Cardiac septum (tissue), 1 donor: Measurements from ENCODE around the gene CYP2U1. TPM values are rescaled to one million over a fixed set of nuclear protein-coding genes. Genes with fewer than 3 reads are reported as not detected.

Source experiments
- DNase-seq: peaks from one replicate; pipeline ENCODE4 v3.0.0-alpha.2; 2020; ENCODE audit warnings: low spot score
- intact Hi-C: fragments of 100-400 bp; cut with DNase I; formaldehyde crosslinking; loops from one replicate; pipeline ENCODE4 v1.14.0; 2022
- total RNA-seq: library from RNA; stranded (reverse); fragmentation: NEBNext Ultra II Directional; extraction: Animal tissue kit (Norgen Biotek cat#: 25700); gene quantifications from one replicate; pipeline ENCODE4 v1.2.1, GENCODE V29; 2021
- donor health status: DM: no; HTN: no; CAD: no.

CYP2U1 gene
- total RNA-seq, 1 donor from 2014 or later, result 10.8 TPM

DNA sequence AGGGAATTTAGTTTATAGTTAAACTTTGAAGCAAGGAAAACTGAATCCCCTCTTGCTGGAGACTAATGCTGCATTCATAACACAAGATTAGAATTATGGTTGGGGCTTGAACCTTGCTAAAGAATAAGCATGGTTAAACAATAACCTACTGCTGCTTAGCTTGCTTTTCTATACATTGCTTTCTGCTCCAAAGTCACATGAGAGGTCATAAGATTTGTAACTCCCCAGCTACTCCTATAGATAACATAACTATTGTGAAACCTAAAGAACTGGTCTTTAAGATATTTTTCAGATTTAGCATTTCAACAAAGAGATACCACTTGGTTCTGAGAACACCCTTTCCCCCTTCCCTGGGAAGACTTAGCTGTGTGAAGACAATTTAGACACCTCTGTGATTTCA lies 41.3 kb downstream of the CYP2U1 start:
- intact Hi-C loops, result no loop called here
- no peak for DNase-seq

- no peak for DNase-seq
- intact Hi-C loops, result no loop called here
Observed at GRCh38 chr4:107974523-107974922, 43.2 kb downstream of the CYP2U1 start.

DNA sequence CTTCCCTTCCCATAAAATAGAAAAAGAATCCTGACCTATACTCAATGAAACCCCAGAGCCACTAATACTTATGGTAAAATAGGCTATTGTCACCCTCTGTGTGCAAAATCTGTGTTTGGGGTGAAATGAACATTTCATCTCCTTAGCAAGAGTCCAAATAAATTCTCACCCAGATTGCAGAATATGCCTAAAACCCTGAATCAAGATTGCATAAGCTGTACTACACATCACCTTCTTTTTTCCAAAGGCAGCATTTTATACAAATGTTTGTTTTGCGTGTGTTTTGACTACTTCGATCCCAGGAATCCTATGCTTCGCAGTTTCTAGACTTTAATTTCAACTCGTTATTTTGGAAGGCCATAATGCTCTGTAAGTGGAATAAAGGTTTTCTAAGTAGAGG lies 46.1 kb downstream of the CYP2U1 start:
- intact Hi-C loops, result no loop called here
- DNase-seq, result no peak

GRCh38 chr4:107977966-107978705 lies 46.8 kb downstream of the CYP2U1 start:
- intact Hi-C loops, result no loop called here
- no peak for DNase-seq

DNA sequence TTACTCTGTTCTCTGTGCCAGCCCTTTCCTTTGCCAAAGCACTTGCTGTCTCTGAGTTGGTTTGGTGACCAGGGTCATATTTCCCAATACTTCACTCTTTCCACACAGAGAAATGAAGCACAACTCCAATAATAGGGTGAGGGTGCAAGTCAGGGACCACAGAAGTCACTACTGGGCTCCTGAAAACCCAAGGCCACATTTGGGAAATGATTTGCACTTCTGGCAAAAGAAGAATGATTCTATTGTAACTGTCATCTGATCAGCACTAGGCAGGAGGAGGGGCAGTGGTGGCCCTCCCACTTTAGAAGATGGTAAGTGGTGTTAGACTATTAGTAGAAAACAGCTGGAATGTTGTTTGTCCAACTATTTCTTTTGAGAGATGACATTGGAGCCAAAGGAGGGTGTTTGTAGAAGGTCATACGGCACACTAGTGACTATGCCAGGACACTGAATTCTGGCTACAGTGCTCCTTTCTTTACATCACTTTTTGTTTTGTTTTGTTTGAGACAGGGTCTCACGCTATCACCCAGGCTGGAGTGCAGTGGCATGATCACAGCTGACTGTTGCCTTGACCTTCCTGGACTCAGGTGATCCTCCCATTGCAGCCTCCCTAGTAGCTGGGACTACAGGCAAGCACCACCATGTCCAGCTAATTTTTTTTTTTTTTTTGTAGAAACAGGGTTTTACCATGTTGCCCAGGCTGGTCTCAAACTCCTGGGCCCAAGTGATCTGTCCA lies 47.5 kb downstream of the CYP2U1 start:
- intact Hi-C loops, result no loop called here
- DNase-seq, result no peak

DNA sequence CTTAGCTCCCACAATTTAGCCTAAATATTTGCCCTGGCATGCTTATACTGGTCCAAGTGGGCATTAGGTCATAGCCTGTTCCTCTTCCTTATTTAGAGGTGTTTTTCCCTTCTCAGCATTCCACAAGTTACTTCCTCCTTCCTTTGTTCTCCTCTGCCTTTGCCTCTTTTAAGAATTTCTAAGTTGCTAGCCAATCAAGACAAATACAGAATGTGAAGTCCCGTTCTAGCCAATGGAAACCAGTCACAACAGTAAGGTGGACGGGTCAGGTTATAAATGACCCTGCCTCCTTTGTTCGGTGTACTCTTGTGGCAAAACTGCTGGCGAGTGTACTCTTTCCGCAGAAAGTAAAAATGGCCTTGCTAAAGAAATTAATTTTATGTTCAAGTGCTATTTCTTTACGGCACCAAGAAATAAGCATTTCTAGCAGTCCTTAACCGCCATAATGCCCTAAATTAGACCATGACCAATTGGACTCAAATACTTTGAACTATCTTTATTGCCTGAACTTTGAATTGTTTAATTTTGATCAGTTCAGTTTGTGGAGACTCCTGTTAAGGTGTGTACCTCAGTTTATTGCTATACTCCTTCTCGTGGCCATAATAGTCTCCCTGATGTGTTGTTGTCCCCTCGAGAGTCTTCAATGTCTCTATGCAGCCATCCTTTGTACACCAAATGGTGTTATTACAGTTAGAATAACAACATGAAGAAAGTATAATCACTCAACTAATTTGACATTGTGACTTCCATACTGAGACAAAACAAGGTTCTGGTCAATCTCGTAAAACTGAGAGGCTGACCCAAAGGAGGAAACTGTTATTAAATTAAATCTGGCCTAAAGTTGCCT lies 56.8 kb downstream of the CYP2U1 start:
- DNase-seq, result no peak
- intact Hi-C loops, result loop anchor here (2.0 kb wide), 1 partner anchor 57 kb away; the partner anchor contains the start of gene CYP2U1

GRCh38 chr4:107988763-107989035 lies 57.4 kb downstream of the CYP2U1 start:
- no peak for DNase-seq
- intact Hi-C loops, result loop anchor here (2.0 kb wide), 1 partner anchor 58 kb away; the partner anchor contains the start of gene CYP2U1

DNA sequence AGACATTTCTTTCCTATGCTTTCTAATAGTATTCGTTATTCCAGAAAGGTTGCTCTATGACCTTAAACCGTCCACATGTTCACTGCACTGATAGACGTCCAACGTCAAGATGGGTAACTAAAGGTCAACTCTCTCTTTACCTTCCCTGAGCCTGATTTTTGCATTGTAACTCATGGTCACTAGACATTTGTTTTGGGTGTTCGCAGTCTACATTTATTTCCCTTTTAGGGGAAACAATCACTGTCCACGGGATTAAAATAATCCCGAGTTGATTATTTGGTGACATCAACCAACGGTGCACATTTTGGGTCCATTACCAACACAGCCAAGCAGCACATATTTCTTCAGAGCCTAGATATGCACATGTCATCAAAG lies 57.8 kb downstream of the CYP2U1 start:
- DNase-seq, result no peak
- intact Hi-C loops, result loop anchor here (2.0 kb wide), 1 partner anchor 58 kb away; the partner anchor contains the start of gene CYP2U1

DNA sequence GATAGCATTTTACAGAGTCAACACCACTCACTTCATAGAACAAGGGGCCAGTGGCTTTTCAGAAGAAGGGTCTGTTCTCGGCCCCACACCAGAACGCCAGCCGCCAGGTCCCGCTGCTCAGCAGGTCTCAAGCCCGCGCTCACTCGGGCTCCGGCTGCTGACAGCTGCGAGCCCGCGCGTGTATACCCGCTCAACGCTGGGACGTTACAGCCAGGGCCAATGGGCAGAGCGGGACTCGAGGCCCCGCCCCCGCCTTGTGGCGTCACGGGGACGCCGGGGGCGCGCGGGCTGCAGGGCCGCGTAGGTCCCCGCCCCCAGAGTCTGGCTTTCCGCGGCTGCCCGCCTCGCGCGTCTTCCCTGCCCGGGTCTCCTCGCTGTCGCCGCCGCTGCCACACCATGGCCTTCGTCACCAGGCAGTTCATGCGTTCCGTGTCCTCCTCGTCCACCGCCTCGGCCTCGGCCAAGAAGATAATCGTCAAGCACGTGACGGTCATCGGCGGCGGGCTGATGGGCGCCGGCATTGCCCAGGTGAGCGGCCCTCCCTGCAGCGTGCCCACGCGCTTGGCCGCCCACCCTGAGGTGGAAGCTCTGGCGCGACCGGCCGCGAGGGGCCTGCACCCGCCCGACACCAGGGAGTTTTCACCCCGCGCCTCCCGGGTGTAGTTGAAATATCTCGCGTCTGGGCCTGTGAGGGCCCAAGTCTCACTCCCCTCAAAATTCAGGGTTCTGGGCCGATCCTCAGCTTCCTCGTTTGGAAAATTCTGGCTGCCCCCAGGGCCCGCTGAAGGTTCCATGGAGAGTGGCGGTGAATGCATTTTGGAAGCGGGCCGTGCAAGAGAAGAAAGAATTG lies 58.4 kb downstream of the CYP2U1 start, which contains the start of gene HADH:
Gene HADH, plus strand, starts transcription at position 353 of the 850 bp plus-strand sequence. Its CDS starts 44 bp downstream, at position 397.
- intact Hi-C loops, result loop anchor here (2.0 kb wide), 1 partner anchor 59 kb away; the partner anchor contains the start of gene CYP2U1
- peak; percentile 97 for DNase-seq

DNA sequence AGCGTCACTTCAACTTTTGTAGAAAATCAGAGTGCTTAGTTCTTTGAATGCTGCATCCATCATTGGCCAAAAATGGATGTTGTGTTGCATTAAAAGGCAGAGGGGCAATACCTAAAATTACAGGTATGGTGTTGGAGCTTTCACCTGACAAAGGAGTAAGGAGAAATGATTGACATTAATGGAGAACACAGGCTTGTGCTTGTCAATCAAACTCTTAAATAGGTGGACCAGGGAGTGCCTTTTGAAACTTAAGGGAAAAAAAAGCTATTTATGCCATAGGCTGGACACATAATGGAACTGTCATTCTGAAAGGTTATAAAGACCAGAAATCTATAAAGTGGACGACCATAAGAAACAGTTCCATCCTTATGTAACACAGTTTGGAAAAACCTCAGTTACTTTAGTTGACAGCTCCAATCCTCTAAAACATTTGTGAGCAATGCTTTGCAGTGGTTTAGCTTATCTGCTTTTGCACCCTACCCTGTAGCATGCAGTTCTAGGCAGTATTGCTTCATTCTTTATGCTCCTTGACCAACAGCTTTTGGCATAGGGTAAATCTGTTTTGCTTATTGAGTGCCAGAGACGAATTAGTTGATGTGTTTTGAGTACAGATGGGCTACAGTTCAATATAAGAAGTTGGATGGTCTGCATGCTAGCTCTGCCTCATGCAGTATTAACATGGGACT lies 60.7 kb downstream of the CYP2U1 start:
- intact Hi-C loops, result no loop called here
- DNase-seq, result no peak

GRCh38 chr4:107993969-107994368 lies 62.6 kb downstream of the CYP2U1 start:
- DNase-seq, result no peak
- intact Hi-C loops, result no loop called here

DNA sequence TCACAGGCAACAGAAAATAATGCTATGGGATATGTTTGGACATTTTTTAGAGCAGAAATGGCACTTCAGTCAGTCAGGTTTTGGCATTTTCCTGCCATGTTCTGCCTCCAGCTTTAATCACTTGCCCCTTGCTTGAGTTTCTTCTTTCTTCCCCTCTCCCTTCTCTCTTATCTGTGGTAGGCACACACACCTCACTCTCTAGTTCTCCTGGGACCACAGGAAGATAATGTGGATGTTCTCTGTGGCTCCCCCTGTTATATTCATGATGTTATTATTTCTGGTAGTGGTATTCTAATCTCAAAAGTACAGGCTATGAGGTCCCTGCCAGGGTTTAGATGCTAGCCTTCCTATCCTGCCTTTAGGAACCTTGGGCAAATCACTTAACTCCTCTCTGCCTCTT lies 63.5 kb downstream of the CYP2U1 start:
- intact Hi-C loops, result no loop called here
- DNase-seq, result no peak

GRCh38 chr4:107996949-107997788 lies 65.8 kb downstream of the CYP2U1 start:
- no peak for DNase-seq
- intact Hi-C loops, result no loop called here

DNA sequence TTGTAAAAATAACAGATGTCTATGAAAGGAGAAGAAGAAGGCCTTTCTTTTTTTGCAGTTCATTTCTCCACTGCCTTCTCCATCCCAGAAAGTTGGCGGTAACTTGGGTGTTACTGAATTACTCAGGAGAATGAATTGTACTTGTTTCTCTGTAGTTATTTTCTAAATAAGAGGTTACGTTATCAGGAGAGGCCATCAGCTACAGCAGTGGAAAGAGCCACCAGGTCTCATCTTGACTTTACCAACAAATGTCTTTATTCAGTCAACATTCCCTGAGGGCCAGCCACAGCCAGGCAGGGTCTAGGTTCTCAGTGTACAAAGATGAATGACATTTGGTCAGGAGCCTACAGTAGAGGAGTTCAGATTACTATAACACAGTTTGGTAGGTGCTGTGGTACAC lies 66.4 kb downstream of the CYP2U1 start:
- intact Hi-C loops, result no loop called here
- DNase-seq, result no peak

DNA sequence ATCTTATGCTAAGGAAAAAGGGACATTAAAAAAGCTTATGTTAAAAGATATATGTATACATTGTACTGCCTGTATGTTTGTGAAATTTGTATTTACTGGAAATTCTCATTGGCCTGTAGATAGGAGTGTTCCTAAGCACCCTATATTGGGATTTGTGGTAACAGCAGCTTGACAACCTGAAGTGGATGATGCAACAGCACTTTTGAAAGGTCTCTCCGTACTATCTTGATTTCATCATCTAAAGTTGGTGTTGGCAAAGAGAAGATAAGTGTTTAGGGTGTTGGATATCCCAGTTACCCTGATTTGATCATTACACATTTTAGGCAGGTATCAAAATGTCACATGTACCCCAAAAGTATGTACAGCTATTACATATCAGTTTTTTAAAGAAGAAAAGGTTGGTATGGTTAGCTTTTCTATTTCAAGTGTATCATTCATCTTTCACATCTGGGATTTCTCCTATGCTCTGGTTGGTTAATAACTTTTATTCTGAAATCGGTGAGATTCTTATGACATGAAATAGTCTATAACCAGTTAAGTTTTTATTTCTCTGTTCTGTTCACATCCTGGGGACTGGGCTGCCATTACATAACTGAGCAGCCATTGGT lies 68.7 kb downstream of the CYP2U1 start:
- no peak for DNase-seq
- intact Hi-C loops, result no loop called here

DNA sequence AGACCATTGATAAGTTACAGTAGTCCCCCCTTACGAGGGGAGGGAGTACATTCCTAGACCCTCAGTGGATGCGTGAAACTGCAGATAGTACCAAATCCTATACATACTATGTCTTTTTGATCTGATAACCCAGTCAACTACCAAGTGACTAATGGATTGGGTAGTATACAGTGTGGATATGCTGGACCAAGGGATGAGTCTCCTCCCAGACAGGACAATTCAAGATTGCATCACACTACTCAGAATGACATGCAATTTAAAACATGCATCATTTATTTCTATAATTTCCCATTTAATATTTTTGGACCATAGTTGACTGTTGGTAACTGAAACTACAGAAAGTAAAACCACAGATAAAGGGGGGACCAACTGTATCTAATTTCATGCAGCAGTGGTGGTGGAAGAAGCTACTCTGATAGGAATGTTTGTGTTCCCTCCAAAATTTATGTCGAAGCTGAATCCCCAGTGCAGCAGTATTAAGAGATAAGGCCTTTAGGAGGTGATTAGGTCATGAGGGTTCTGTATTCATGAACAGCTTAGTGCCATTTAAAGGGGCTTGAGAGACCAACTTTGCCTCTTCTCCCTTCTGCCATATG lies 70.3 kb downstream of the CYP2U1 start:
- intact Hi-C loops, result no loop called here
- no peak for DNase-seq
